ENCODE results near the gene TMEM185B.

Gene TMEM185B

DNA sequence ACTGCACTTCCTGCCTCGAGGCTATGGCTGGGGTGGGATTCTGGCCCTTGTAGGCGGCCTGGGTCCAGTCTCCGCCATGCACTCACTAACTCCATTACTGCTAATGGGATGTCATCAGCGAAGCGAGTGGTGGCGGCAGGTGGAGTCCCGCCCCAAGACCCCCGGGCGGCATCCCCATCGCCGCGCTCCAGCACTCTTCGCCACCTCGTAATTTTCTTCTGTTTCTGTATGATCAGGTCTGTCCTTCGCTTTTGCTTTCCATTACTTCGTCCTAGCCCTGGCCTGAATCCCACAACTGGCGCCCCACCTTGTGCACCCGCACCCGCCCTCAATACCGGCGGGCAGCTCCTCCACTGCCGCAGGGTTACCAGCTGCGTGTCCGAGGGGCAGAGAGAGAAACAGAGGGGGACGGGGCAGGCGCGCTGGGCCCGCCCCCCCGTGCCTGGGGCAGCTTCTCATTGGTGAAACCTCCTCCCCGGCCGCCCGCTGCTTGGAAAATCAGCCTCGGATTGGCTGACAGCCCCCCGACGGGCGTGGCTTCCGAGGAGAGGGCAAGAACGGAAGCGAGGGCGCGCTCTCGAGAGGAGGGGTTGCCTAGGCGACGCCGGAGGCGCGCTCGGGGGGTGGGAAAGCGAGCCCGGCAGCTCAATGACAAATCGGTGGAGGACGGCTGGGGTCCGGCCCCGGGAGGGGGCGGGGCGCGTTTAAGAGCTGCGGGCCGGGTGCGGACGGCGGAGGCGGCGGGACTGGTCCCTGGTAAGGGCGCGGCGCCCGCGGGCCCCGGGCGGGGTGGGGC is 29.2 kb upstream of the TMEM185B start, which contains the start of gene RALB:
Gene RALB, plus strand, starts transcription at position 628 of the 796 bp plus-strand sequence. CDS start 25,813 bp downstream, outside the sequence.
- peak within 1 kb of the TSS; percentile 86 for H3K4me2 ChIP-seq
- peak within 1 kb of the TSS; percentile 84 for H3K4me3 ChIP-seq
- no peaks in the 10 kb centered on the region for H3K9me3 ChIP-seq
- no peaks in the 10 kb centered on the region for H3K36me3 ChIP-seq
- TF ChIP-seq Cebpa-rat (IDR thresholded peaks at IDR 0.05), result no peak
- peaks cover 75% of the 10 kb centered on the region for H3K4me1 ChIP-seq
- peaks cover 18% of the 10 kb centered on the region; the same call in 1 of the 2 replicates for H3K27me3 ChIP-seq
- H4K20me1 ChIP-seq, result peaks cover 49% of the 10 kb centered on the region
- peak within 1 kb of the TSS; percentile 81 for H3K9ac ChIP-seq
- H3K27ac ChIP-seq, result peak within 1 kb of the TSS; percentile 79

DNA sequence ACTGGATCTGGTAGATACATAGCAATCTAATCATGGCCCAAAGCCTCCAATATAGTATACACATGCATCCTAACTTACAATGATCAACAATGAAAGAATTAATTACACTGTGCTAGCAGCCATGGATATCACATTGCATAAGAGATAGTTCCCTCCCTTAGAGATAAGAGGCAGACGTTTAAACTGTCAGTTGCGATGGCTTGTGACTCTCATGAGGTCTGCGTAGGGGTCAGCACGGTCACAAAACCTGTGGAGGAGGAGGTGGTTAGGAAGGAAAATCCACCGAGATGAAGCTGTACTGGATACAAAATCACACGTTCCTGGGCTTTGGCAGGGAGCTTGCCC is 28.7 kb upstream of the TMEM185B start:
- no peak overlapping the region for H3K27ac ChIP-seq

DNA sequence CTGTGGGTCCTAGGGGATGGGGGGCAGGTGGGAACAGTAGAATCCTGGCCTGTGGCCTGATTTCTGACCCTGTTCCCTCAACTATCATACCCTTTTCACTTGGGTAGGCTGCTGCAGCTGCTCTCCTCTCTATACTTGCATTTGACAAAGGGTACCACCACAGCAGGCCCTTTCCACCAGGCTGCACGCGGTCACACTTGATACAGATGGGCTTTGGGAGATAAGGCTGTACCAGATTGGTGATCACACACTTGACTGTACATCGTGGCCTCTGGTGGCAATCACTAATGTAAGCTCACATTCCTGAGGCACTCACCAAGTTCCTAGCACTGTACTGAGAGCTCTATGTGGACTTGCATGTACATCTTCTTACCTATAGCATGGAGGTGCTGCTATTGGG is 27.9 kb upstream of the TMEM185B start:
- no peak overlapping the region for H3K27ac ChIP-seq
- no peak for TF ChIP-seq Cebpa-rat (IDR thresholded peaks at IDR 0.05)
- H3K36me3 ChIP-seq, result no peaks in the 10 kb centered on the region
- no peaks in the 10 kb centered on the region for H3K9me3 ChIP-seq
- H3K4me3 ChIP-seq, result no peak overlapping the region
- H4K20me1 ChIP-seq, result peaks cover 54% of the 10 kb centered on the region
- H3K9ac ChIP-seq, result no peak overlapping the region
- peaks cover 75% of the 10 kb centered on the region for H3K4me1 ChIP-seq
- H3K27me3 ChIP-seq, result peaks cover 28% of the 10 kb centered on the region; the same call in 1 of the 2 replicates
- peak overlapping the region; percentile 86 for H3K4me2 ChIP-seq

More for the DNA sequence above, 28.7 kb upstream of the TMEM185B start:
- no peak for TF ChIP-seq Cebpa-rat (IDR thresholded peaks at IDR 0.05)
- Histone ChIP-seq H3K4me1 (peaks cover 75% of the 10 kb centered on the region), H3K27me3 (peaks cover 24% of the 10 kb centered on the region; the same call in 1 of the 2 replicates), H3K36me3 (no peaks in the 10 kb centered on the region), H3K9me3 (no peaks in the 10 kb centered on the region), H3K9ac (no peak overlapping the region), H3K4me3 (peak overlapping the region; percentile 84), H4K20me1 (peaks cover 54% of the 10 kb centered on the region), H3K4me2 (peak overlapping the region; percentile 86)

DNA sequence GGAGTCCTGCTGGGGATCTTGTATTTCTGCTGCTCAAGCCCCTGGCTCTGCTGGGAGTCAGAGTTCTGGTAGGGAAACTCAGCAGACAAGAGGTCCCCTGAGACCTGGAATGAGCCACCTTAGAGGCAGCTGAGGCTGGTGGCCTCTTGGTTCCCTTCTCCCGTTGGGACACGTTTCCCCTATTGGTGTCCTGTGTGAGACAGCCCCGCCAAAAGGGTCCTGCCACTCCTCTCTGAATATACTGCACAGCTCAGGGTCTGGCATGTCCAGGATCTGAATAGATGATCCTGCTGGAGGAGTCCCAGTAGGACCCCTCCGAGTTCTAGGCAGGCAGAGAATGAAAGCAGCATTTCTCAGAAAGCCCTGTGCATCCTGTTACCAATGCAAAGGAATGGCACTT is 27.4 kb upstream of the TMEM185B start:
- H3K9ac ChIP-seq, result no peak overlapping the region
- H3K4me2 ChIP-seq, result peak overlapping the region; percentile 86
- H3K4me3 ChIP-seq, result no peak overlapping the region
- peaks cover 54% of the 10 kb centered on the region for H4K20me1 ChIP-seq
- peaks cover 28% of the 10 kb centered on the region; the same call in 1 of the 2 replicates for H3K27me3 ChIP-seq
- peaks cover 77% of the 10 kb centered on the region for H3K4me1 ChIP-seq
- H3K27ac ChIP-seq, result no peak overlapping the region
- H3K9me3 ChIP-seq, result no peaks in the 10 kb centered on the region
- no peak for TF ChIP-seq Cebpa-rat (IDR thresholded peaks at IDR 0.05)
- H3K36me3 ChIP-seq, result no peaks in the 10 kb centered on the region

DNA sequence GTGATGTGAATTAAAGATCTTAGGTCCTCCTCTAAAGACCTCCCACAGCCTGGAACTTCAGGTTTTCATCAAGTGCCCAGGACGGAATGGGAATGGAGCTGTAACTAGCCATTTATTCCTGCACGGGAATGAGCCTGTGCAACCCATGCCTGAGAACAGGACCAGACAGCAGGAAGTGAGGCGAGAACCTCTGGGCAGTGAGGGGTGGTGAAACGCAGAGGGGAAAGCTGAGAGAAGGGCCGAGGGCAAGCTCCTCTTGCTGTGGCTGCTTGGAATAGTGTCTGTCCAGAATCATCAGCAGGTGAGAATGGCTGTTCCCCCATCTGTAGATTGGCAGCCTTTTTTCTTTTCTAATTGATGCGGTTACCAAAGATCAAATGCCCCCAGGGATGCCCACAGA is 24.7 kb upstream of the TMEM185B start:
- Histone ChIP-seq H3K27ac (no peak overlapping the region), H3K36me3 (no peaks in the 10 kb centered on the region), H3K9me3 (peaks cover 15% of the 10 kb centered on the region), H3K4me2 (peak overlapping the region; percentile 86), H3K9ac (no peak overlapping the region), H3K27me3 (peaks cover 28% of the 10 kb centered on the region; the same call in 1 of the 2 replicates), H3K4me3 (peak overlapping the region; percentile 53), H4K20me1 (peaks cover 39% of the 10 kb centered on the region), H3K4me1 (peaks cover 78% of the 10 kb centered on the region)
- TF ChIP-seq Cebpa-rat (IDR thresholded peaks at IDR 0.05), result no peak

DNA sequence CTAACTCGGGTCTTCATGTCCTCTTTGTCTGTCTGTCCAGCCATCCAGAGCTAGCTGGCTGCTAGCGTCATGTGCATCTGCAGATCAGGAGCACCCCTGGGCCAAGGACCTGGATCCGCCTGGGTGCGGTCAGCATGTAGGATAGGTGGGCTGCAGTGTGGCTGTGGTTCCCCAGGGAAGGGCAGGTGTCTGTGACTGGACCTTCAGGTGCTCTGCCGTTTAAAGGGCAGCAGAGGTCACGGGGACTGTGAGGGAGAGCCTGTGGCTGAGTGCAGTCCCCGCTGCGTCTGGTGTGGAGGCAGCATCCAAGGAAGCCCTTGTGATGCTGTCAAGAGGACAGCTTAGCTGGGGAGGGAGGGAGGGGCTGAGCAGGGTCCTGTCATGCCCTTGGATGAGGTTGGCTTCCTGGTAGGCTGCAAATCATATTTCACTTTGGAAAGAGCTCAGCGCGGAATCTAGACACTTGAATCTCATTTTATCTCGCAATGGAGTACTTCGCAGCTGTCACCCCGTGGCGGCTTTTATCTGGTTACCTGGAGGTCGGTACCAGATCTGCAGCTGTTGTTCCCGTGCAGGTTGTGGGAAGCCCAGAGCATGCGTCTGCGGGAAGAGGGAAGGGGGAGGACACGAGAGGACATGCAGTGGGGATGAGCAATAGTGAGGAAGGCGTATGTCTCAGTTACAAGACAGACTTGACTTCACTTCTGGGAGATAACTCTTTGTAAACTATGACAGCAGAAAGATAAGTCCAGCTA is 23.5 kb upstream of the TMEM185B start:
- no peak overlapping the region for H3K27ac ChIP-seq
- H3K27me3 ChIP-seq, result peaks cover 28% of the 10 kb centered on the region; the same call in 1 of the 2 replicates
- no peaks in the 10 kb centered on the region for H3K36me3 ChIP-seq
- peaks cover 71% of the 10 kb centered on the region for H3K4me1 ChIP-seq
- H3K9me3 ChIP-seq, result peaks cover 16% of the 10 kb centered on the region
- 0 out of 2 replicates have a peak overlapping the region, but pooled peaks have one; percentile 3 for H3K9ac ChIP-seq
- peak overlapping the region; percentile 86 for H3K4me2 ChIP-seq
- H3K4me3 ChIP-seq, result no peak overlapping the region
- peaks cover 39% of the 10 kb centered on the region for H4K20me1 ChIP-seq
- no peak for TF ChIP-seq Cebpa-rat (IDR thresholded peaks at IDR 0.05)

DNA sequence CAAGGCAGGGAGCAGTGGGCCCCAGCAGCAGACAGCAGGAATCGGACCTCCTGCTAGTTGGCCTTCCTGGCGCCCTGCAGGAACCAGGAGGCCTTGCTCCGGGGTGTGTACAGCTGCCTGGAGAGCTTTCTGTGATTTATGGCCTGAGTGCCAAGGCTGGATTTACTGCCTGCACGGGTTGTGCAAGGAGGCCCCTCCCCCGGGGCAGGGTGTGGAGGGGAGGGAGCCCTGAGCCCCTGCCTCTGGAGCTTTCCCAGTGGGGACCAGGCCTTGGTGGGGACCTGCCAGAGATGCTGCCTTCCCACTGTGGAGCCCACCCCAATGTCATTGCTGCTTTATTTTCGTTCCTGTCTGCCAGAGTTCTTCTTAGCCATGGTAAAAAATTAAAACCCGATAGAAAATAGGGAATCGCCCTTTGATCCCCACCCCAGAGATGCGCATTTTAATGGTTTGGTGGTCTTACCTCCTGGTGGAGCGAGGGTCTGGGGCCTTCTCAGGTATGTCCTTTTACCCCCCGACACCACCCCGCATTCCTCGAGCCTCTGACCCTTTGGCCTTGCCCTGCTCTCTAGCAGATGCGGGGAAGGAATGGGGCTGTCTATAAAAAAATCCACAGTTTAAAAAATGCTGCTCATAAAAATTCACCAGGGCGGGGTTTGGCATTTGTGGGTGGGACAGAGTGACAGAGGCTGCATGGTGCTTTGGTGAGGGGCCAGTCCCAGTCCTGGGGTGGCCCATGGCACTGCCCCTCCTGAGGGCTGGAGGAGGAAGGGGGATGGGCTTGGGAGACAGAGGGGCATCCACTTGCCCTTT is 22.5 kb upstream of the TMEM185B start:
- peaks cover 62% of the 10 kb centered on the region for H3K4me1 ChIP-seq
- H3K27ac ChIP-seq, result no peak overlapping the region
- no peaks in the 10 kb centered on the region for H3K36me3 ChIP-seq
- peaks cover 16% of the 10 kb centered on the region for H3K9me3 ChIP-seq
- H3K27me3 ChIP-seq, result peaks cover 23% of the 10 kb centered on the region; the same call in 1 of the 2 replicates
- no peak overlapping the region for H3K4me3 ChIP-seq
- peak overlapping the region; percentile 86 for H3K4me2 ChIP-seq
- H4K20me1 ChIP-seq, result peaks cover 32% of the 10 kb centered on the region
- H3K9ac ChIP-seq, result no peak overlapping the region
- no peak for TF ChIP-seq Cebpa-rat (IDR thresholded peaks at IDR 0.05)

DNA sequence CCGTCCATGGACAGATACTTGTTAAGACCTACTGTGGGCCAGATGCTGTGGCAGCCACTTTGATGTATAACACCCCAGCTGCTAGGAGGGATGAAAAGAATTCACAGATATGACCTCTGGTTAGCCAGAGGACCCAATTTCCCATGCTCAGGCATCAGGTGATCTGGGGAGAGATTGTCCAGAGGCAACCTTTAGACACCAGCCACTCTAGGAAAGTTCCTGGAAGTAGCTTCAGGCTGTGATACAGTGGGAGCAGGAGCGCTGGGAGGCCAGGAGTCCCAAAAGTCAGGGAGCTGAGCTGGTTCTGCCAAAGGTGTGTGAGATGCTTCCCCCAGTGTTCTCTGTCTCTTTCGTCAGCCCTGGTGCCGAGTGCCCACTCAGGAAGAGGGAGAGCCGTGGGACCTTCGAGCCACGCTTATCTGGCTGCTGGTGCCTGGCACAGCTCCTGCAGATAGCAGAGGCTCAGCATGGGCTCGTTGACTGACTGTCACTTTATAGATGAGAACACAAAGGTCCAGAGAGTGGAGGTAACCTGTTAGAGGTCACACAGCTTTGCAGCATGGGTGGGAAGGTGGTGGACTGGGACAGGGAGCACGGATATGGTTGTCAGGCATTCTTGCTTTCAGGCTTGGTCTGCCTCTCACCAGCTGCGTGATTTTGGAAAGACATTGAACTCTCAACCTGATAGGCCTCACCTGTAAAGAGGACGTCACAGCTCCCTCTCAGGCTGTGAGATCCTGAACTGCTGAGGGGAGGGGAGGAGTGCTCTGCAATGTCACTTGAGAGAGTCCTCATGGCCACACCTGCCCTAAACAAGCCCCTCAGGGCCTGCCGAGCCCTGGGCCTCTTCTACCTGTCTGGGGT is 21.7 kb upstream of the TMEM185B start:
- H3K36me3 ChIP-seq, result no peaks in the 10 kb centered on the region
- no peak overlapping the region for H3K4me3 ChIP-seq
- H3K27ac ChIP-seq, result no peak overlapping the region
- H3K4me2 ChIP-seq, result peak overlapping the region; percentile 86
- peaks cover 16% of the 10 kb centered on the region for H3K9me3 ChIP-seq
- 0 out of 2 replicates have a peak, but pooled peaks cover 17% of the 10 kb centered on the region for H3K27me3 ChIP-seq
- no peak for TF ChIP-seq Cebpa-rat (IDR thresholded peaks at IDR 0.05)
- peaks cover 25% of the 10 kb centered on the region for H4K20me1 ChIP-seq
- no peak overlapping the region for H3K9ac ChIP-seq
- peaks cover 54% of the 10 kb centered on the region for H3K4me1 ChIP-seq
